HepG2 (cell line): Measurements from ENCODE around the gene LTB4R. TPM values are rescaled to one million over a fixed set of nuclear protein-coding genes. Genes with fewer than 3 reads are reported as not detected.

Source experiments
- ATF6 ChIP-seq: sonication (generic); formaldehyde crosslinking; conservative IDR thresholded peaks from 2 replicates; pipeline ENCODE4 v1.4.0; 2020; ENCODE audit warnings: missing genetic modification reagents
- DMTF1 ChIP-seq: sonication (generic); formaldehyde crosslinking; IDR thresholded peaks from 2 replicates; pipeline ENCODE4 v1.4.0; 2020; ENCODE audit warnings: mild to moderate bottlenecking, missing genetic modification reagents
- EHMT2 ChIP-seq: fragments of 200-600 bp; sonication (generic); IDR thresholded peaks from 2 replicates; pipeline ENCODE4 v1.7.0; 2017; ENCODE audit warnings: antibody characterized with exemption, low read depth, low read length, borderline replicate concordance
- ETV6 ChIP-seq: sonication (generic); formaldehyde crosslinking; conservative IDR thresholded peaks from 2 replicates; pipeline ENCODE4 v1.4.0; 2020; ENCODE audit warnings: missing genetic modification reagents
- FOXC1 ChIP-seq: sonication (generic); formaldehyde crosslinking; IDR thresholded peaks from 2 replicates; pipeline ENCODE4 v1.8.0; 2022; ENCODE audit warnings: mild to moderate bottlenecking, missing genetic modification reagents, borderline replicate concordance
- MED1 ChIP-seq: sonication (generic); formaldehyde crosslinking; IDR thresholded peaks from 2 replicates; pipeline ENCODE4 v1.4.0; 2020; ENCODE audit warnings: missing genetic modification reagents
- MTA1 ChIP-seq: sonication (generic); formaldehyde crosslinking; IDR thresholded peaks from 2 replicates; pipeline ENCODE4 v1.4.0; 2020; ENCODE audit warnings: missing genetic modification reagents, mild to moderate bottlenecking, borderline replicate concordance
- NR2F2 ChIP-seq: IDR thresholded peaks from 2 replicates; pipeline ENCODE4 v1.6.1; 2012; ENCODE audit warnings: low read depth, inconsistent platforms, borderline replicate concordance
- PATZ1 ChIP-seq: sonication (generic); formaldehyde crosslinking; IDR thresholded peaks from 2 replicates; pipeline ENCODE4 v1.4.0; 2020; ENCODE audit warnings: missing genetic modification reagents
- POLR2G ChIP-seq: fragments of 200-400 bp; formaldehyde crosslinking; IDR thresholded peaks from 2 replicates; pipeline ENCODE4 v1.6.1; 2018; ENCODE audit warnings: mild to moderate bottlenecking, low read depth, low read length, moderate library complexity
- SALL2 ChIP-seq: sonication (generic); formaldehyde crosslinking; IDR thresholded peaks from 2 replicates; pipeline ENCODE4 v1.8.1; 2023; ENCODE audit warnings: mild to moderate bottlenecking, missing genetic modification reagents, inconsistent platforms
- TP53 ChIP-seq: sonication (generic); formaldehyde crosslinking; conservative IDR thresholded peaks from 2 replicates; pipeline ENCODE4 v1.4.0; 2020; ENCODE audit warnings: missing genetic modification reagents
- UBTF ChIP-seq: sonication (generic); formaldehyde crosslinking; IDR thresholded peaks from 2 replicates; pipeline ENCODE4 v1.4.0; 2020; ENCODE audit warnings: mild to moderate bottlenecking, missing genetic modification reagents
- ZFP91 ChIP-seq: sonication (generic); formaldehyde crosslinking; IDR thresholded peaks from 2 replicates; pipeline ENCODE4 v1.9.0; 2022; ENCODE audit warnings: missing genetic modification reagents, mild to moderate bottlenecking, borderline replicate concordance
- ZNF124 ChIP-seq: sonication (generic); formaldehyde crosslinking; IDR thresholded peaks from 2 replicates; pipeline ENCODE4 v1.4.0; 2020; ENCODE audit warnings: missing genetic modification reagents
- ZNF329 ChIP-seq: sonication (generic); formaldehyde crosslinking; IDR thresholded peaks from 2 replicates; pipeline ENCODE4 v1.9.0; 2021; ENCODE audit warnings: low read depth, mild to moderate bottlenecking, missing genetic modification reagents
- ZNF569 ChIP-seq: sonication (generic); formaldehyde crosslinking; IDR thresholded peaks from 2 replicates; pipeline ENCODE4 v1.5.0; 2020; ENCODE audit warnings: mild to moderate bottlenecking, missing genetic modification reagents, moderate library complexity, borderline replicate concordance
- ZNF577 ChIP-seq: sonication (generic); formaldehyde crosslinking; IDR thresholded peaks from 2 replicates; pipeline ENCODE4 v1.4.0; 2020; ENCODE audit warnings: mild to moderate bottlenecking, low read depth, missing genetic modification reagents, borderline replicate concordance
- polyA plus RNA-seq, 8 experiments: library from polyadenylated mRNA; depleted of rRNA in 3 of 8; stranded (reverse) in 7 of 8; unstranded in 1 of 8; fragments of >200 nt; fragmentation: Illumina TruSeq in 4 of 8; extraction: Trizol in 4 of 8; gene quantifications; 2 replicates each; pipeline versions ENCODE4 v1.2.1 to v1.2.3, GENCODE V29; 2011 to 2016; ENCODE audit warnings: low read depth in 4 of 8, missing spikeins in 1 of 8, mixed read lengths in 1 of 8; ENCODE audit not compliant: insufficient read depth in 1 of 8
- total RNA-seq, 5 experiments: library from RNA; depleted of rRNA; stranded (reverse); fragments of >200 nt; fragmentation: Illumina TruSeq; extraction: Trizol; gene quantifications; 2 replicates each; pipeline ENCODE4 v1.2.3, GENCODE V29; 2016; ENCODE audit warnings: low read depth in 1 of 5

LTB4R gene
- total and polyA plus RNA-seq, 2 of the 13 experiments (the other 11 are each of a cell fraction or from before 2014, with no cell fraction given), result 3.2 to 8.2 TPM

- peak; percentile 99 for TF ChIP-seq ZFP91 (CRISPR knock-in tag)
- peak; percentile 95 for TF ChIP-seq TP53 (CRISPR knock-in tag)
- TF ChIP-seq PATZ1 (CRISPR knock-in tag), result peak; percentile 94
- no peak; the same call in 1 of the 2 replicates for TF ChIP-seq DMTF1 (CRISPR knock-in tag)
- TF ChIP-seq MTA1, result peak; percentile 99
- peak; percentile 96; the same call in 1 of the 2 replicates for TF ChIP-seq ZNF577 (CRISPR knock-in tag)
- TF ChIP-seq ZNF329 (CRISPR knock-in tag), result peak; percentile 94
- peak; percentile 99 for TF ChIP-seq ETV6 (CRISPR knock-in tag)
- peak; percentile 100 for TF ChIP-seq SALL2 (CRISPR knock-in tag)
- TF ChIP-seq POLR2G, result peak; percentile 100
- no peak for TF ChIP-seq NR2F2
- TF ChIP-seq FOXC1 (CRISPR knock-in tag), result peak; percentile 100
- peak; percentile 91; the same call in 1 of the 2 replicates for TF ChIP-seq ZNF124 (CRISPR knock-in tag)
- peak; percentile 100 for TF ChIP-seq ZNF569
- TF ChIP-seq MED1 (CRISPR knock-in tag), result peak; percentile 98
- peak; percentile 93 for TF ChIP-seq UBTF (CRISPR knock-in tag)
- TF ChIP-seq ATF6 (CRISPR knock-in tag), result peak; percentile 98
- no peak for TF ChIP-seq EHMT2
Measured at GRCh38 chr14:24271134-24271833, 40.0 kb upstream of the LTB4R start, which contains the start of gene RABGGTA (continued).
